Stimulated activated naive B cell treated with anti-CD40 and anti-IgM and Interleukin-4, amounts not matched to agents 10 μg/mL and 1 μg/mL and 100 μg/mL, for 72 hours (primary cell): ENCODE results near the gene ACACB.

Experiments
- ATAC-seq, 2 donors: fragments of 150-1000 bp; cut with Tn5 transposase; replicated peaks; 2 replicates each; pipeline ENCODE4 v1.10.0; 2021; ENCODE audit warnings: moderate library complexity in 1 of 2
- DNase-seq: peaks from one replicate; pipeline ENCODE4 v3.0.0; 2021
- H3K27ac Mint-ChIP-seq: one replicate; pipeline ENCODE4 v1.8.0; 2022; ENCODE audit warnings: mild to moderate bottlenecking, mixed read lengths
- H3K27me3 Mint-ChIP-seq, 2 donors: one replicate each; pipeline ENCODE4 v1.8.0; 2022; ENCODE audit warnings: mixed read lengths in 2 of 2
- H3K36me3 Mint-ChIP-seq, 2 donors: one replicate each; pipeline ENCODE4 v1.8.0; 2022; ENCODE audit warnings: mixed read lengths in 2 of 2, mild to moderate bottlenecking in 1 of 2
- H3K4me1 Mint-ChIP-seq, 2 donors: one replicate each; pipeline ENCODE4 v1.8.0; 2022; ENCODE audit warnings: mixed read lengths in 2 of 2, mild to moderate bottlenecking in 1 of 2
- H3K4me3 Mint-ChIP-seq, 2 donors: one replicate each; pipeline ENCODE4 v1.8.0; 2022; ENCODE audit warnings: mild to moderate bottlenecking in 2 of 2, mixed read lengths in 2 of 2, moderate library complexity in 1 of 2
- H3K9me3 Mint-ChIP-seq, 2 donors: one replicate each; pipeline ENCODE4 v1.8.0; 2022; ENCODE audit warnings: mixed read lengths in 2 of 2, mild to moderate bottlenecking in 1 of 2

The ACACB gene

GRCh38 chr12:109277255-109277898 is 161.0 kb downstream of the ACACB start:
- ATAC-seq (no peak), DNase-seq (no peak)
- H3K4me3 Mint-ChIP-seq, result no peak overlapping the region
- H3K27me3 Mint-ChIP-seq, result peaks cover 15 to 21% of the 10 kb centered on the region in 2 donors
- peaks cover 3 to 5% of the 10 kb centered on the region in 2 donors for H3K4me1 Mint-ChIP-seq
- no peak overlapping the region for H3K27ac Mint-ChIP-seq
- no peaks in the 10 kb centered on the region for H3K9me3 Mint-ChIP-seq
- no peaks in the 10 kb centered on the region for H3K36me3 Mint-ChIP-seq

- Mint-ChIP-seq H3K9me3 (no peaks in the 10 kb centered on the region), H3K36me3 (no peaks in the 10 kb centered on the region), H3K27me3 (peaks cover 11 to 21% of the 10 kb centered on the region in 2 donors), H3K27ac (no peak overlapping the region), H3K4me3 (no peak overlapping the region), H3K4me1 (peaks cover 3 to 5% of the 10 kb centered on the region in 2 donors)
- no peak for ATAC-seq
- DNase-seq, result no peak
These were observed 161.7 kb downstream of the ACACB start for GRCh38 chr12:109277899-109278762.

- Mint-ChIP-seq H3K4me1 (peaks cover 3 to 5% of the 10 kb centered on the region in 2 donors), H3K36me3 (no peaks in the 10 kb centered on the region), H3K4me3 (no peak overlapping the region)
These were observed 162.5 kb downstream of the ACACB start for GRCh38 chr12:109278912-109279311.

DNA sequence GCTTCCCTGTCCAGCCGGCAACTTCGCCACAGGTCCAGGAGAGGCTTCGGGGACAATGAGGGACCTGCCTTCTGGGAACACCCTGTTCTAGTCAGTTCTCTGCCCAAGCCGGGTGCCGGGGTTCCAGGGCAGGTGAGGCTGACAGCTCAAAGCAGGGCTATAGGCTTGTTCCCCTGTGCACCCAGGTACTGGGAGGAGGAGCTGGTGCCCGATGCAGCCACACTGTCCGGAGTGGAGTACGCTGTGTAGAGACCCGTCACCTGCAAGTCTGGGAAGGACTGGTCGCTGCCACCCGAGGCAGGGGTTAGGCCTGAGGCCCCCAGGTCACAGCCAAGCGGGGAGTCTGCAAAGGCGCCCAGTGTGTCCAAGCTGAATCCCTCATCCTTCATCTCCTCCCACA is 163.1 kb downstream of the ACACB start:
- Mint-ChIP-seq H3K27ac (no peak overlapping the region), H3K4me3 (no peak overlapping the region), H3K4me1 (peaks cover 3 to 5% of the 10 kb centered on the region in 2 donors), H3K36me3 (no peaks in the 10 kb centered on the region), H3K27me3 (peaks cover 0 to 15% of the 10 kb centered on the region in 2 donors), H3K9me3 (peaks cover 0 to 2% of the 10 kb centered on the region in 2 donors)
- ATAC-seq (no peak), DNase-seq (no peak)

More at GRCh38 chr12:109278912-109279311, 162.5 kb downstream of the ACACB start:
- H3K27ac Mint-ChIP-seq, result no peak overlapping the region
- H3K27me3 Mint-ChIP-seq, result peaks cover 3 to 18% of the 10 kb centered on the region in 2 donors
- DNase-seq (no peak), ATAC-seq (no peak)
- H3K9me3 Mint-ChIP-seq, result no peaks in the 10 kb centered on the region

- peaks cover 0 to 6% of the 10 kb centered on the region in 2 donors for H3K27me3 Mint-ChIP-seq
- peaks cover 0 to 10% of the 10 kb centered on the region in 2 donors for H3K9me3 Mint-ChIP-seq
- H3K36me3 Mint-ChIP-seq, result no peaks in the 10 kb centered on the region
- DNase-seq (no peak), ATAC-seq (no peak)
- no peak overlapping the region for H3K27ac Mint-ChIP-seq
- H3K4me1 Mint-ChIP-seq, result peaks cover 3 to 5% of the 10 kb centered on the region in 2 donors
- H3K4me3 Mint-ChIP-seq, result no peak overlapping the region
These were observed 165.1 kb downstream of the ACACB start for GRCh38 chr12:109281452-109281851.

- H3K27me3 Mint-ChIP-seq, result peaks cover 9 to 14% of the 10 kb centered on the region in 2 donors
- no peak overlapping the region for H3K4me3 Mint-ChIP-seq
- peaks cover 0 to 3% of the 10 kb centered on the region in 2 donors for H3K4me1 Mint-ChIP-seq
- H3K36me3 Mint-ChIP-seq, result no peaks in the 10 kb centered on the region
- peaks cover 0 to 10% of the 10 kb centered on the region in 2 donors for H3K9me3 Mint-ChIP-seq
- no peak for DNase-seq
- ATAC-seq, result no peak
- no peak overlapping the region for H3K27ac Mint-ChIP-seq
These were observed 168.0 kb downstream of the ACACB start for GRCh38 chr12:109284392-109284791.

GRCh38 chr12:109286252-109286651 is 169.9 kb downstream of the ACACB start:
- peaks cover 23 to 25% of the 10 kb centered on the region in 2 donors for H3K27me3 Mint-ChIP-seq
- H3K9me3 Mint-ChIP-seq, result peaks cover 0 to 10% of the 10 kb centered on the region in 2 donors
- no peaks in the 10 kb centered on the region for H3K36me3 Mint-ChIP-seq
- no peak overlapping the region for H3K4me3 Mint-ChIP-seq
- ATAC-seq (no peak), DNase-seq (no peak)
- no peak overlapping the region for H3K27ac Mint-ChIP-seq
- H3K4me1 Mint-ChIP-seq, result peaks cover under 1 to 3% of the 10 kb centered on the region in 2 donors

- Mint-ChIP-seq H3K9me3 (peaks cover 0 to 10% of the 10 kb centered on the region in 2 donors), H3K27ac (no peak overlapping the region), H3K36me3 (no peaks in the 10 kb centered on the region), H3K27me3 (peaks cover 27 to 29% of the 10 kb centered on the region in 2 donors), H3K4me3 (no peak overlapping the region), H3K4me1 (peaks cover 4% of the 10 kb centered on the region in 2 donors)
- DNase-seq, result no peak
- ATAC-seq, result no peak
These were observed 170.3 kb downstream of the ACACB start for GRCh38 chr12:109286652-109287051.

GRCh38 chr12:109287181-109287580 is 170.8 kb downstream of the ACACB start:
- H3K27me3 Mint-ChIP-seq, result peaks cover 27 to 29% of the 10 kb centered on the region in 2 donors
- ATAC-seq (no peak), DNase-seq (no peak)
- no peak overlapping the region for H3K27ac Mint-ChIP-seq
- H3K9me3 Mint-ChIP-seq, result peaks cover 0 to 10% of the 10 kb centered on the region in 2 donors
- H3K36me3 Mint-ChIP-seq, result no peaks in the 10 kb centered on the region
- H3K4me3 Mint-ChIP-seq, result no peak overlapping the region
- peaks cover 4 to 5% of the 10 kb centered on the region in 2 donors for H3K4me1 Mint-ChIP-seq

DNA sequence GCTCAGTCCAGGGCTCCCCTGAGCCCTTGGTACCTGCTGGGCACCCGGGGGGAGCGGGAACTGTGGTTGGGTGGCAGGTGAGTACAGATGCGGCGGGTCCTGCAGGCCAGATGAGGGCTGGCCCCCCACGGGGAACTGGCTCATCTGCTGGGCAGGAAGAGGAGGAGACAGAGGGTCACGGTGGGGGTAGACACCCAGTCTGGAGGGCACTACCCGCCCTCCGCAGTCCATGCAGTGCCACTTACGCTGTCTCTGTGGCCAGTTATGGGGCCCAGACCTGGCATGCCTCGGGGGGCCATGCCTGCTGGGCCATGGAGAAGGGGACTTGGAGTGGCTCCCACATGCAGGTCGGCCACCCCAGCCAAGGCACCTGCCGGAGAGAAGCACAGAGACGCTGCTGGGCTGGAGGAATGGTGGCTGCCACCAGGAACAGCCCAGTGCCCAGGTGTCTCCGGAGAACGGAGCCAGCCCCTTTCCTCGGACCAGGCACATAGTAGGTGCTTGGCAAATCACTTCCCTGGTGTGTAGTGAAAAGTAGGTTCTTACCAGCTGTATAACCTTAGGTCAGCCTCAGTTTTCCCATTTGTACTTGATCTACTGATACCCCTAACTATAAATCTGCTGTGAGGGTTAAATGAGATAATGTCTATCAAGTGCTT is 171.6 kb downstream of the ACACB start:
- ATAC-seq (no peak), DNase-seq (no peak)
- Mint-ChIP-seq H3K27ac (no peak overlapping the region), H3K9me3 (peaks cover 0 to 10% of the 10 kb centered on the region in 2 donors), H3K4me3 (no peak overlapping the region), H3K4me1 (peaks cover 4 to 5% of the 10 kb centered on the region in 2 donors), H3K27me3 (peaks cover 30 to 31% of the 10 kb centered on the region in 2 donors), H3K36me3 (no peaks in the 10 kb centered on the region)

DNA sequence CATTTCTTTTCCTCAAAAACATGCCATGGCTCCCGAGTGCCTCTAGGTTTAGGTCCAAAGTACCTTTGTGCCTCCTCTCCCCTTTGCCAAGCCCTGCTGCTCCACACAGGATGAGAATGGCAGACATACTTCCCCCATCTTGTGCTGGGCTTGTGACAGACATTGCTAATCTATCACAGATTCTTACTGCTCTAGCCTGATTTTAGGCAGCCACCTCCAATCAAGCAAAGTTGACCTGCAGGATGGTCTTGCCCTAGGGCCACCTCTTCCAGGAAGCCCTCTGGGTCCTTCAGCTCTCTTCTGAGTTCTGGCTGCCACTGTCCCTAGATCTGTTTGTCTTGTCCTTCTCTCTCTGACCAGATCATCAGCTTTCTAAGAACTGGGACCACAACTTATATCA is 172.2 kb downstream of the ACACB start:
- no peaks in the 10 kb centered on the region for H3K36me3 Mint-ChIP-seq
- peak overlapping the region; percentile 21 for H3K27ac Mint-ChIP-seq
- H3K4me3 Mint-ChIP-seq, result no peak overlapping the region

DNA sequence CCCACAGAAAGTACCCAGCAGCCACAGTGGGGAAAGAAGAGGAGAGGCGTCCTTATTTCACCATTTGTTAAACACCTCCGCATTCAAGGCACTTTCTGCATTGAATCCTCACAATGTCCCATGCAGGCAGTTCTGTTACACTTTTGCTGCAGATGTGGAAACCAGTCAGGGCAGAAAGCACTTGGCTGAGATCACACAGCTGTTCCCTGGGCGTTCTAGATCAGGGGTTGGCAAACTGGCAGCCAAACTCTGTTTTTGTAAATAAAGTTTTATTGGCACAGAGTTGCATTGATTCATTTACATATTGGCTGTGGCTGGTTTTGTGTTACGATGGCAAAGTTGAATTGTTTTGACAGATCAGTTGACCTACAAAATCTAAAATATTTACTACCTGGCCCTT is 172.6 kb downstream of the ACACB start:
- peaks cover 0 to 10% of the 10 kb centered on the region in 2 donors for H3K9me3 Mint-ChIP-seq
- no peak overlapping the region for H3K27ac Mint-ChIP-seq

More for the DNA sequence above, 172.2 kb downstream of the ACACB start:
- ATAC-seq (no peak), DNase-seq (no peak)
- Mint-ChIP-seq H3K4me1 (peaks cover 4 to 5% of the 10 kb centered on the region in 2 donors), H3K27me3 (peaks cover 36 to 37% of the 10 kb centered on the region in 2 donors), H3K9me3 (peaks cover 0 to 10% of the 10 kb centered on the region in 2 donors)

GRCh38 chr12:109289551-109289950 is 173.2 kb downstream of the ACACB start:
- Mint-ChIP-seq H3K27ac (no peak overlapping the region), H3K4me1 (peaks cover 4 to 5% of the 10 kb centered on the region in 2 donors), H3K27me3 (peaks cover 39 to 40% of the 10 kb centered on the region in 2 donors), H3K36me3 (no peaks in the 10 kb centered on the region), H3K9me3 (peaks cover 0 to 7% of the 10 kb centered on the region in 2 donors), H3K4me3 (no peak overlapping the region)
- no peak for DNase-seq
- no peak for ATAC-seq

More for the DNA sequence above, 172.6 kb downstream of the ACACB start:
- Mint-ChIP-seq H3K4me1 (peaks cover 4 to 5% of the 10 kb centered on the region in 2 donors), H3K27me3 (peaks cover 36 to 37% of the 10 kb centered on the region in 2 donors), H3K4me3 (no peak overlapping the region), H3K36me3 (no peaks in the 10 kb centered on the region)
- no peak for DNase-seq
- no peak for ATAC-seq

DNA sequence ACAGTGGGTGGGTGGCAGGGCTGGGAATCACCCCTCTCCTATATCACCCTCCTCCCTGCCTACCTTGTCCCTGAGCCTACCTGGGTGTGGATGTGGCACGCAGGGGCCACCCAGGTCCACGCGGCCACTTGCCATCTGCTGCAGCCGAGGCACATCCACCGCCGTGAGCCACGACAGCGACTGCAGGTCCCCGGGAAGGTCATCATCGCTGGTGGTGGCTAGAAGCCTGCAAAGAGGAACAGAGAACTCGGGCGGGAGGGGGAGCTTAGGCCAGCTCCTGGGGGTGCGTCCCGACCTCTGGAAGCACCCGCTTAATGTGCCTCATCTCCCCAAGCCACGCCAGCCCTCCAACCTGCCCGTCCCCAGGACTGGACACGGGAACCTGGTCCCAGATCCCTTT is 173.7 kb downstream of the ACACB start:
- H3K27ac Mint-ChIP-seq, result no peak overlapping the region
- no peak for ATAC-seq
- H3K9me3 Mint-ChIP-seq, result peaks cover 0 to 2% of the 10 kb centered on the region in 2 donors
- H3K4me3 Mint-ChIP-seq, result no peak overlapping the region
- H3K4me1 Mint-ChIP-seq, result peaks cover 4 to 5% of the 10 kb centered on the region in 2 donors
- H3K27me3 Mint-ChIP-seq, result peaks cover 44 to 45% of the 10 kb centered on the region in 2 donors
- no peak for DNase-seq
- H3K36me3 Mint-ChIP-seq, result no peaks in the 10 kb centered on the region
